Measurements from ENCODE around the gene AGAP1.

DNA sequence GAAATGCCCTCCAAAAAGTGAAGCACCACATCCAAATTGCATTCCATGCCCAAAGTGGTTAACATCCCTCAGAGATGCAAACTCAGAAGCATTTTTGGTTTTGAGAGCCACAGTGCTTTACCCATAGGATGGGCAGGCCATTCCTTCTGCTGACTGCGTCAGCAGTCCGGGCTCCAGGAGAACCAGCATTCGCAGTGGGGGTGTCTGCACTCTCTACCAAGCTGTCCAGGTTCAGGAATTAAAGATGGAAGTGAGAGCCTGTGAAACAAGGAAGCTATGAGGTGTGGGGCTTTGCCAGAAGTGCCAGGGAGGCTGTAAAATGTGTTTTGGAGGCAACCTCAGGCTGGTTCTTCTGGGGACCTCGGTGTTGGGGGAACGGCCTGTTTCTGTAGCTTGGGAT, 205.7 kb downstream of the AGAP1 start:
- TF ChIP-seq TAF1 (IDR thresholded peaks at IDR 0.05; ENCODE audit: low read depth, low read length), result no peak
- no peak for TF ChIP-seq POLR2AphosphoS5 (IDR thresholded peaks at IDR 0.05; ENCODE audit: low read depth, low read length)
- no peak for TF ChIP-seq SPI1 (IDR thresholded peaks at IDR 0.05; ENCODE audit: low read depth, low read length)
